ENCODE measurements around the gene SRC.

GRCh38 chr20:37390503-37390890 is 44.6 kb downstream of the SRC start:
- TF ChIP-seq POLR2A (IDR thresholded peaks at IDR 0.05): no peak
- TF ChIP-seq CTCF (IDR thresholded peaks at IDR 0.05): no peak
